HG03342 (cell line): ENCODE results near the gene MINK1.

Experiments used
- ATAC-seq: cut with Tn5 transposase; IDR thresholded peaks from one replicate; pipeline ENCODE4 v1.9.1; 2021; ENCODE audit warnings: mild to moderate bottlenecking, moderate library complexity; ENCODE audit not compliant: unreplicated experiment

Gene MINK1

GRCh38 chr17:4810696-4811290 is 22.3 kb upstream of the MINK1 start:
- no peak for ATAC-seq

- ATAC-seq: no peak
Observed at GRCh38 chr17:4811471-4811870, 21.7 kb upstream of the MINK1 start.

- no peak for ATAC-seq
Observed at GRCh38 chr17:4812690-4813089, 20.4 kb upstream of the MINK1 start.

GRCh38 chr17:4815043-4815675 is 18.0 kb upstream of the MINK1 start:
- ATAC-seq: no peak

GRCh38 chr17:4816826-4817225 is 16.3 kb upstream of the MINK1 start:
- no peak for ATAC-seq

GRCh38 chr17:4818276-4818675 is 14.9 kb upstream of the MINK1 start:
- no peak for ATAC-seq

- ATAC-seq: no peak
Observed at GRCh38 chr17:4822835-4823234, 10.3 kb upstream of the MINK1 start.

GRCh38 chr17:4823373-4824089 is 9.6 kb upstream of the MINK1 start:
- no peak for ATAC-seq

GRCh38 chr17:4827399-4827798 is 5.7 kb upstream of the MINK1 start:
- no peak for ATAC-seq

GRCh38 chr17:4832829-4833177 is 337 bp upstream of the MINK1 start:
- ATAC-seq: peak; percentile 15

GRCh38 chr17:4833941-4834680 is 971 bp downstream of the MINK1 start:
- no peak for ATAC-seq

- no peak for ATAC-seq
Observed at GRCh38 chr17:4834681-4835020, 1.5 kb downstream of the MINK1 start.

- no peak for ATAC-seq
Observed at GRCh38 chr17:4836221-4836620, 3.1 kb downstream of the MINK1 start.

GRCh38 chr17:4837471-4838308 is 4.5 kb downstream of the MINK1 start:
- no peak for ATAC-seq

GRCh38 chr17:4838309-4838785 is 5.2 kb downstream of the MINK1 start:
- no peak for ATAC-seq

GRCh38 chr17:4839221-4839620 is 6.1 kb downstream of the MINK1 start:
- ATAC-seq: no peak

- no peak for ATAC-seq
Observed at GRCh38 chr17:4839965-4840892, 7.1 kb downstream of the MINK1 start.

GRCh38 chr17:4840893-4841242 is 7.7 kb downstream of the MINK1 start:
- ATAC-seq: no peak

- no peak for ATAC-seq
Observed at GRCh38 chr17:4842376-4842775, 9.2 kb downstream of the MINK1 start.
